Adipose tissue (tissue), 3 donors: ENCODE data around the gene COL20A1. TPM values are rescaled to one million over a fixed set of nuclear protein-coding genes. Genes with fewer than 3 reads are reported as not detected.

Experiments
- H3K27ac ChIP-seq: one replicate; pipeline ENCODE4 v1.5.1; 2013; ENCODE audit warnings: low read depth, low read length
- WGBS, 3 donors: extraction: QIAGEN DNeasy Blood & Tissue Kit; methylation state at CpG; one replicate each; pipeline ENCODE4 v1.1.7; 2013; 5-methylcytosine and 5-hydroxymethylcytosine counted together
- polyA plus RNA-seq, 3 donors: library from polyadenylated mRNA; stranded (reverse); fragments of 200-250 nt; gene quantifications; one replicate each; pipeline ENCODE4 v1.2.3, GENCODE V29; 2013
- donor health status: healthy with polysubstance abuse.
- donor health status: Bipolar disorder and iron deficiency.
- donor health status: healthy.

Gene COL20A1
- polyA plus RNA-seq, 3 donors = not detected

- H3K27ac ChIP-seq = no peak overlapping the region
- WGBS, 3 donors = 85 to 91% (median 87%) methylated on average over 29 of the region's 29 CpGs
Observed at GRCh38 chr20:63349516-63349895, 56.5 kb downstream of the COL20A1 start.

GRCh38 chr20:63350196-63350595 is 57.2 kb downstream of the COL20A1 start:
- H3K27ac ChIP-seq = no peak overlapping the region
- WGBS, 3 donors = 91 to 97% (median 94%) methylated on average over 32 to 33 of the region's 33 CpGs

- 88 to 92% (median 90%) methylated on average over 40 to 46 of the region's 46 CpGs for WGBS, 3 donors
Observed at GRCh38 chr20:63350597-63351325, 57.8 kb downstream of the COL20A1 start.

GRCh38 chr20:63351326-63351700 is 58.3 kb downstream of the COL20A1 start:
- WGBS, 3 donors = 83 to 90% (median 89%) methylated on average over 12 of the region's 12 CpGs
- H3K27ac ChIP-seq = no peak overlapping the region

More at GRCh38 chr20:63350597-63351325, 57.8 kb downstream of the COL20A1 start:
- H3K27ac ChIP-seq = no peak overlapping the region

- 31 to 43% (median 36%) methylated on average over 27 to 28 of the region's 28 CpGs for WGBS, 3 donors
Observed at GRCh38 chr20:63351811-63352591, 59.0 kb downstream of the COL20A1 start.

GRCh38 chr20:63352811-63353221 is 59.8 kb downstream of the COL20A1 start:
- H3K27ac ChIP-seq = no peak overlapping the region
- WGBS, 3 donors = 35 to 48% (median 37%) methylated on average over 11 to 12 of the region's 12 CpGs

More at GRCh38 chr20:63351811-63352591, 59.0 kb downstream of the COL20A1 start:
- no peak overlapping the region for H3K27ac ChIP-seq

- 79 to 87% (median 85%) methylated on average over 24 to 25 of the region's 25 CpGs for WGBS, 3 donors
- H3K27ac ChIP-seq = no peak overlapping the region
Observed at GRCh38 chr20:63354636-63355350, 61.8 kb downstream of the COL20A1 start.

- WGBS, 3 donors = 88 to 93% (median 88%) methylated on average over 9 to 11 of the region's 11 CpGs
- H3K27ac ChIP-seq = no peak overlapping the region
Observed at GRCh38 chr20:63355781-63356295, 62.9 kb downstream of the COL20A1 start.

- no peak overlapping the region for H3K27ac ChIP-seq
- 84 to 89% (median 87%) methylated on average over 6 to 8 of the region's 8 CpGs for WGBS, 3 donors
Observed at GRCh38 chr20:63356511-63356910, 63.5 kb downstream of the COL20A1 start.

GRCh38 chr20:63356931-63357879 is 64.2 kb downstream of the COL20A1 start:
- 70 to 83% (median 79%) methylated on average over 29 to 30 of the region's 30 CpGs for WGBS, 3 donors
- H3K27ac ChIP-seq = no peak overlapping the region

GRCh38 chr20:63357921-63358905 is 65.2 kb downstream of the COL20A1 start:
- 56 to 75% (median 71%) methylated on average over 26 of the region's 26 CpGs for WGBS, 3 donors
- no peak overlapping the region for H3K27ac ChIP-seq

- WGBS, 3 donors = 73 to 86% (median 80%) methylated on average over 36 to 42 of the region's 42 CpGs
- no peak overlapping the region for H3K27ac ChIP-seq
Observed at GRCh38 chr20:63359164-63359934, 66.4 kb downstream of the COL20A1 start.

- WGBS, 3 donors = 20 to 32% (median 27%) methylated on average over 34 to 38 of the region's 38 CpGs
Observed at GRCh38 chr20:63359937-63360849, 67.2 kb downstream of the COL20A1 start.

GRCh38 chr20:63360850-63361518 is 68.0 kb downstream of the COL20A1 start, which contains the start of gene CHRNA4:
Gene CHRNA4, minus strand, starts transcription at chr20:63361349. Its CDS starts 184 bp downstream, at chr20:63361165.
- no peak within 1 kb of the TSS for H3K27ac ChIP-seq
- 1 to 5% (median 2%) methylated on average over 37 to 67 of the region's 79 CpGs for WGBS, 3 donors

More at GRCh38 chr20:63359937-63360849, 67.2 kb downstream of the COL20A1 start:
- H3K27ac ChIP-seq = no peak overlapping the region
